ENCODE measurements around the gene NCKAP1.
"Not testable (repeated sequence)": the region's sequence is repeated elsewhere in the genome, so short reads cannot be mapped to it uniquely, and the experiment has no call there.

Gene NCKAP1

GRCh38 chr2:182906454-182906853, 131.8 kb downstream of the NCKAP1 start:
- FAIRE-seq = no peak

GRCh38 chr2:182904844-182905243, 133.4 kb downstream of the NCKAP1 start:
- FAIRE-seq = no peak

- no peak for FAIRE-seq
Observed at GRCh38 chr2:182903566-182903965, 134.7 kb downstream of the NCKAP1 start.

- no peak for FAIRE-seq
Observed at GRCh38 chr2:182901748-182902147, 136.5 kb downstream of the NCKAP1 start.

GRCh38 chr2:182898718-182899117, 139.5 kb downstream of the NCKAP1 start:
- no peak for FAIRE-seq

- no peak for FAIRE-seq
Observed at GRCh38 chr2:182897137-182897536, 141.1 kb downstream of the NCKAP1 start.

- no peak for FAIRE-seq
Observed at GRCh38 chr2:182895798-182896197, 142.5 kb downstream of the NCKAP1 start.

GRCh38 chr2:182895169-182895568, 143.1 kb downstream of the NCKAP1 start:
- no peak for FAIRE-seq

- FAIRE-seq = no peak
Observed at GRCh38 chr2:182894174-182894573, 144.1 kb downstream of the NCKAP1 start.

GRCh38 chr2:182893666-182894065, 144.6 kb downstream of the NCKAP1 start:
- no peak for FAIRE-seq

GRCh38 chr2:182893035-182893434, 145.2 kb downstream of the NCKAP1 start:
- FAIRE-seq = not testable (repeated sequence)

- no peak for FAIRE-seq
Observed at GRCh38 chr2:182891611-182892010, 146.6 kb downstream of the NCKAP1 start.

GRCh38 chr2:182890773-182891378, 147.4 kb downstream of the NCKAP1 start:
- FAIRE-seq = no peak

GRCh38 chr2:182890305-182890704, 148.0 kb downstream of the NCKAP1 start:
- no peak for FAIRE-seq

- FAIRE-seq = no peak
Observed at GRCh38 chr2:182887753-182888415, 150.4 kb downstream of the NCKAP1 start.

GRCh38 chr2:182887093-182887492, 151.2 kb downstream of the NCKAP1 start:
- FAIRE-seq = no peak

- no peak for FAIRE-seq
Observed at GRCh38 chr2:182885771-182886170, 152.5 kb downstream of the NCKAP1 start.

GRCh38 chr2:182883451-182883850, 154.8 kb downstream of the NCKAP1 start:
- no peak for FAIRE-seq

- FAIRE-seq = not testable (repeated sequence)
Observed at GRCh38 chr2:182880100-182880499, 158.2 kb downstream of the NCKAP1 start.

- FAIRE-seq = not testable (repeated sequence)
Observed at GRCh38 chr2:182876653-182877052, 161.6 kb downstream of the NCKAP1 start.

GRCh38 chr2:182870227-182870626, 168.0 kb downstream of the NCKAP1 start:
- no peak for FAIRE-seq

GRCh38 chr2:182868054-182868796, 170.0 kb downstream of the NCKAP1 start:
- no peak for FAIRE-seq

GRCh38 chr2:182867426-182868053, 170.7 kb downstream of the NCKAP1 start:
- FAIRE-seq = no peak
